ENCODE measurements around the gene ATP13A3.

Gene ATP13A3

DNA sequence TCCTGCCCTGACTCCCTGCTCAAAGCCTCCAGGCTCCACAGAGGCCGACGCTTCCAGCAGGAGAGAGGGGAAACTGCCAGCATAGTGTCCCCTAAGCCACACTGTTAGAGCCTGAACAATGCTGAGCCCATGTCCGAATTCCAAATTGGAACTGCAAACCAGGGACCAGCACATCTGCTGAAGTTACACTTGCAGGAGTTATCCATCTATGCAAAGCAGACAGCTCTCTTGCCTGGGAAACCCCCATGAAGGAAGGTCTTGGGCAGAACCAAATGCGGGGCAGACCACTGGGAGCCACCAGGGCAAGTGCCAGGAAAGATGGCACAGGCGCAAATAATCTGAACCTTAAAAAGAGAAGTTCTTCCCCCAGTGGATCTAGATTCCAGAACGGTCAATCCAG, 117.9 kb downstream of the ATP13A3 start:
- DNase-seq, result no peak

- DNase-seq, result no peak
Measured at GRCh38 chr3:194367992-194368841, 118.6 kb downstream of the ATP13A3 start.

DNA sequence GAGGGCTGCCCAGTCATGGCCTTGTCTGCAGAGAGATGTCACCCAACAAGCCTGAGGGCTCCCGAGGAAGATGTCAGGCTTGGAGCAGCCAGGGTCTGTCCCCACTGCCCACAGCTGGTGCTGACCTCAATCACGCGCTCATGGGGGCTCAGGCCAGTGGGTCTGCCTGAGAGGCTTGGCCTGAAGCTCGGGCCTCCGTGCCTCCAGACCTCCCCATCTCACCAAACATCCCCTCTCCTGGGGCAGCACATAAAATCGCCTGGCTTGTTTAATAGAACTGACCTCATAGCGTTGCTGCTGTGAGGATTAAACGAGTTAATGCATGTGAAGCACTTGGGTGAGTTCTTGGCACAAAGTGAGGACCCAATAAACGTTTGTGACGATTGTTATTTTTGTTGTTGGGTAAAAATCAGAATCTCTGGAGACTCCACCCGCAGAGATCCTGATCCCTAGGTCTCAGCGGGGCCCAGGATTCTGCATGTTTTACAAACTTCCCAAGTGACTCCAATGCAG, 120.8 kb downstream of the ATP13A3 start:
- no peak for DNase-seq

- DNase-seq, result no peak
Measured at GRCh38 chr3:194365526-194365925, 121.3 kb downstream of the ATP13A3 start.

DNA sequence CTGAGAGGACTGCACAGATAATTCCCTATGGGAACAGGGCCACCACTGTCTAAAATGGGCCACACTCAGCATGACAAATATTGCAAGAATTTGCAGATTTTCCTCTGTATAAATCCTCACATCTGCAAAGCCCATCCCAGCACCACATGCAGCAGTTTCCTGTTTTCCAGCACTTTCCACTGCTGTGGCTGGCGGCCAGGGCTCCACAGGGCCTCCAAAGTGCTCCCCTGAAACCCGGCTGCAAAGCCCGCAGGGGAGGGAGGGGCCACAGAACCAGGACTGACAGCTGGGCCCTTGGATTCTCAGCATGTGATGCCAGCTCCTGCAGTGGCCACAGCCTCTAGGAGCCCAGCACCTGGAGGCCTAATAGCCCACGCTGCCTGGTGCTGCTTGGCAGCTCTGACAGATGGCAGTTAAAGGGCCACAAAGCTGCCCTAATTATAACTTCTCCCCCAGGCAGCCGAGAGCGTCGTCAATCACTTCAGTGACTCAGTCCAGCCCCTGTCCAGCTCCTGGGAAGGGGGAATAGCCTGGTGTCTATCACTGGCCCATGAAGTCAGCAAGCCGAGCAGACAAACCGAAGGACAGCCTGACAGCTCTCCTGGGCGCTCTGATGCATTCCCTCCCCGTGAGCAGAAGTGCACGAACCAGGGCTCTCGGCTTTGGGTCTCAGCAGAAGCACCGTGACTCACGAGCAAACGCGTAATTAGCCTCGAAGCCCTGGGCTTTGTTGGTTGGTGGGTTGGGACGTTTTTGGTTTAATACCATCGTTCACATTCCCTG, 122.0 kb downstream of the ATP13A3 start:
- DNase-seq, result no peak

- no peak for DNase-seq
Measured at GRCh38 chr3:194364314-194364651, 122.5 kb downstream of the ATP13A3 start.

GRCh38 chr3:194360568-194360967, 126.2 kb downstream of the ATP13A3 start:
- no peak for DNase-seq

DNA sequence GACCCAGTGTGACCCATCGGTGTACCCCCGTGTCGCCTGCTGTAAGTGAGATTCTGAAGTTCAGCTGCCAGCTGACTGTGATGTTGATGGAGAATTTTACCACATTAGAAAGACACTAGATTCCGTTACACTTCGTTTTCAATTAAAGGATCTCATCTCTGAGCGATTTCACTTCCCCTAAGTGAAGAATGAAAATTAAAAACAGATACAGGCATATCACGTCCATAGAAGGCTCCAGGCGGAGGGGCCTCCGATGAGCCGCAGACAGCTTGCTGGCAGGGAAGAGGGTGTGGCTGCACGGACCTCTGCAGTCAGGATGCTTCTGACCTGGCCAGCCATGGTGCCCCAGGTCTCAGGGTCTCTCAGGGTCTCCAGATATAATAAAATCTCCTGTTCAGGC, 129.1 kb downstream of the ATP13A3 start:
- no peak for DNase-seq

DNA sequence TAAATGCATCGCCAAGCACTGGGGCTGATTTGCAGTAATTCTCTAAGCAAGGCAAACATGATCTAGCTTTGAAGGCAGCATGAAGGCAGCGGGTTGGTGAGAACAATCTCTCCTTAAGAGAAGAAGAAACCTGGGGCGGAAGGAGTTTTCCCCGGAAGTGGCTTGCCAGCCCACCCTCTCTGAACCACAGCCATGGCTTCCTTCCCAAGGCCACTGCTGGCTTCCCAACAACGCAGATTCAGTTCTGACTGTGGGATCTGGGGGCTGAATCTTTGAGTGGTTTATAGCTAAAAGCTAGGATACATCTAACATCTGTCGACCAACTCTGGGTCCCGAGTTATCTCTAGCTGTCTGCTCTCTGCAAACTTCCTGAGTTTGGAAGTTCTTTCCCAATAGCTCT, 131.4 kb downstream of the ATP13A3 start:
- no peak for DNase-seq

- no peak for DNase-seq
Measured at GRCh38 chr3:194354315-194354714, 132.5 kb downstream of the ATP13A3 start.
